ENCODE measurements around the gene MLLT1.
A peak's percentile ranks its signal among the peaks of the same experiment; 100 is the strongest.

Gene MLLT1

GRCh38 chr19:6211632-6212402 is 68.0 kb downstream of the MLLT1 start:
- no peak overlapping the region for H3K9ac ChIP-seq (ENCODE audit: insufficient read length)
- no peak overlapping the region for H3K27ac ChIP-seq
- DNase-seq (ENCODE audit: low read depth, low spot score) = no peak
- no peaks in the 10 kb centered on the region; the same call in 1 of the 2 replicates for H3K36me3 ChIP-seq (ENCODE audit: insufficient read depth, low read length)
- H3K9me3 ChIP-seq (ENCODE audit: low read depth, low read length) = no peaks in the 10 kb centered on the region
- H3K4me3 ChIP-seq = no peak overlapping the region
- TF ChIP-seq POLR2AphosphoS5 (IDR thresholded peaks at IDR 0.05; ENCODE audit: borderline replicate concordance, low read depth, low read length) = no peak

- no peak for DNase-seq (ENCODE audit: low read depth, low spot score)
- Histone ChIP-seq H3K9me3 (ENCODE audit: low read depth, low read length) (no peaks in the 10 kb centered on the region), H3K36me3 (ENCODE audit: insufficient read depth, low read length) (no peaks in the 10 kb centered on the region; the same call in 1 of the 2 replicates), H3K4me3 (no peak overlapping the region), H3K27ac (no peak overlapping the region), H3K9ac (ENCODE audit: insufficient read length) (no peak overlapping the region)
- TF ChIP-seq FOXP2 (optimal IDR thresholded peaks at IDR 0.05; ENCODE audit: control extremely low read depth, extremely low read length, insufficient read depth) (no peak), EZH2 (IDR thresholded peaks at IDR 0.05) (no peak), POLR2AphosphoS5 (IDR thresholded peaks at IDR 0.05; ENCODE audit: borderline replicate concordance, low read depth, low read length) (no peak; the same call in 1 of the 2 replicates)
Observed at GRCh38 chr19:6210721-6211600, 68.8 kb downstream of the MLLT1 start.

GRCh38 chr19:6210091-6210490 is 69.7 kb downstream of the MLLT1 start:
- TF ChIP-seq POLR2AphosphoS5 (IDR thresholded peaks at IDR 0.05; ENCODE audit: borderline replicate concordance, low read depth, low read length) = no peak
- TF ChIP-seq FOXP2 (optimal IDR thresholded peaks at IDR 0.05; ENCODE audit: control extremely low read depth, extremely low read length, insufficient read depth) = no peak
- no peak for TF ChIP-seq EZH2 (IDR thresholded peaks at IDR 0.05)
- Histone ChIP-seq H3K4me3 (no peak overlapping the region), H3K9me3 (ENCODE audit: low read depth, low read length) (no peaks in the 10 kb centered on the region), H3K36me3 (ENCODE audit: insufficient read depth, low read length) (no peaks in the 10 kb centered on the region; the same call in 1 of the 2 replicates), H3K9ac (ENCODE audit: insufficient read length) (no peak overlapping the region), H3K27ac (0 out of 2 replicates have a peak overlapping the region, but pooled peaks have one; percentile 46)
- DNase-seq (ENCODE audit: low read depth, low spot score) = no peak

GRCh38 chr19:6209680-6210079 is 70.1 kb downstream of the MLLT1 start:
- Histone ChIP-seq H3K9ac (ENCODE audit: insufficient read length) (no peak overlapping the region), H3K4me3 (no peak overlapping the region), H3K9me3 (ENCODE audit: low read depth, low read length) (no peaks in the 10 kb centered on the region), H3K27ac (no peak overlapping the region), H3K36me3 (ENCODE audit: insufficient read depth, low read length) (no peaks in the 10 kb centered on the region; the same call in 1 of the 2 replicates)
- TF ChIP-seq POLR2AphosphoS5 (IDR thresholded peaks at IDR 0.05; ENCODE audit: borderline replicate concordance, low read depth, low read length) (no peak), FOXP2 (optimal IDR thresholded peaks at IDR 0.05; ENCODE audit: control extremely low read depth, extremely low read length, insufficient read depth) (no peak), EZH2 (IDR thresholded peaks at IDR 0.05) (no peak)
- DNase-seq (ENCODE audit: low read depth, low spot score) = no peak

GRCh38 chr19:6209233-6209632 is 70.5 kb downstream of the MLLT1 start:
- no peak for DNase-seq (ENCODE audit: low read depth, low spot score)
- no peak overlapping the region for H3K9ac ChIP-seq (ENCODE audit: insufficient read length)
- H3K9me3 ChIP-seq (ENCODE audit: low read depth, low read length) = no peaks in the 10 kb centered on the region
- no peak overlapping the region for H3K4me3 ChIP-seq
- no peak for TF ChIP-seq EZH2 (IDR thresholded peaks at IDR 0.05)
- no peak for TF ChIP-seq FOXP2 (optimal IDR thresholded peaks at IDR 0.05; ENCODE audit: control extremely low read depth, extremely low read length, insufficient read depth)
- no peak for TF ChIP-seq POLR2AphosphoS5 (IDR thresholded peaks at IDR 0.05; ENCODE audit: borderline replicate concordance, low read depth, low read length)
- H3K27ac ChIP-seq = 0 out of 2 replicates have a peak overlapping the region, but pooled peaks have one; percentile 31
- H3K36me3 ChIP-seq (ENCODE audit: insufficient read depth, low read length) = no peaks in the 10 kb centered on the region; the same call in 1 of the 2 replicates

GRCh38 chr19:6204866-6205723 is 74.7 kb downstream of the MLLT1 start:
- Histone ChIP-seq H3K27ac (no peak overlapping the region), H3K9me3 (ENCODE audit: low read depth, low read length) (no peaks in the 10 kb centered on the region), H3K9ac (ENCODE audit: insufficient read length) (no peak overlapping the region), H3K4me3 (no peak overlapping the region), H3K36me3 (ENCODE audit: insufficient read depth, low read length) (no peaks in the 10 kb centered on the region)
- TF ChIP-seq POLR2AphosphoS5 (IDR thresholded peaks at IDR 0.05; ENCODE audit: borderline replicate concordance, low read depth, low read length) = no peak
- no peak for TF ChIP-seq EZH2 (IDR thresholded peaks at IDR 0.05)
- TF ChIP-seq FOXP2 (optimal IDR thresholded peaks at IDR 0.05; ENCODE audit: control extremely low read depth, extremely low read length, insufficient read depth) = no peak
- no peak for DNase-seq (ENCODE audit: low read depth, low spot score)

GRCh38 chr19:6204212-6204611 is 75.6 kb downstream of the MLLT1 start:
- TF ChIP-seq EZH2 (IDR thresholded peaks at IDR 0.05) (no peak), FOXP2 (optimal IDR thresholded peaks at IDR 0.05; ENCODE audit: control extremely low read depth, extremely low read length, insufficient read depth) (no peak), POLR2AphosphoS5 (IDR thresholded peaks at IDR 0.05; ENCODE audit: borderline replicate concordance, low read depth, low read length) (no peak)
- H3K27ac ChIP-seq = no peak overlapping the region
- H3K9ac ChIP-seq (ENCODE audit: insufficient read length) = no peak overlapping the region
- no peak overlapping the region for H3K4me3 ChIP-seq
- DNase-seq (ENCODE audit: low read depth, low spot score) = no peak
- H3K9me3 ChIP-seq (ENCODE audit: low read depth, low read length) = no peaks in the 10 kb centered on the region
- H3K36me3 ChIP-seq (ENCODE audit: insufficient read depth, low read length) = no peaks in the 10 kb centered on the region

Data from SK-N-MC (cell line).